DMS79 treated with DMSO at 0.1 percent for 48 hours (cell line): ENCODE results near the gene ME3.
A peak's percentile ranks its signal among the peaks of the same experiment; 100 is the strongest.

Experiments used
- DNase-seq: peaks from one replicate; lab custom pipeline; 2025; lab: John Stamatoyannopoulos, UW

Gene ME3

GRCh38 chr11:86672007-86672621 lies at the start of gene ME3:
TSS of gene ME3 (minus strand) at chr11:86672616.
- DNase-seq = peak; percentile 77

DNA sequence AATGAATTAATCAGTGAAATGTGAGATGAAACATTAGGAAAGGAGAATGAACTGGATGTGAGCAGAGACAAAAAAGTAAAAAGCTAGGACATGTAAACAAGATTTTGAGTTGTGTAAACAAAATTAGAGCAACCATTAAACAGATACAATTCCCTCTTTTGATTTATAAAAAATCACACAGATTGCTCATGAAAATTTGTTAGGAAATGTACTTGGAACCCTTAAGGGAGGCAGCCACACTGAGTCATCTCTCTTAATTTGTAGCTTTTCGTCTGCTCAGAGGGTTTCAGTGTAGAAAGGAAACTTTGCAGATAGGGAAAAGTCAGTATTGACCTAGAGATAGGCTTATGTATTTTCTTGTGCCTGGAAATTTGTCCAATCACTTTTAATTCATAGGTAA lies 49.6 kb upstream of the ME3 start:
- DNase-seq = no peak

GRCh38 chr11:86720546-86720945 lies 48.1 kb upstream of the ME3 start:
- no peak for DNase-seq

- no peak for DNase-seq
These were observed 47.5 kb upstream of the ME3 start for GRCh38 chr11:86719781-86720463.

GRCh38 chr11:86718999-86719398 lies 46.6 kb upstream of the ME3 start:
- DNase-seq = no peak

- DNase-seq = no peak
These were observed 46.1 kb upstream of the ME3 start for GRCh38 chr11:86718521-86718920.

DNA sequence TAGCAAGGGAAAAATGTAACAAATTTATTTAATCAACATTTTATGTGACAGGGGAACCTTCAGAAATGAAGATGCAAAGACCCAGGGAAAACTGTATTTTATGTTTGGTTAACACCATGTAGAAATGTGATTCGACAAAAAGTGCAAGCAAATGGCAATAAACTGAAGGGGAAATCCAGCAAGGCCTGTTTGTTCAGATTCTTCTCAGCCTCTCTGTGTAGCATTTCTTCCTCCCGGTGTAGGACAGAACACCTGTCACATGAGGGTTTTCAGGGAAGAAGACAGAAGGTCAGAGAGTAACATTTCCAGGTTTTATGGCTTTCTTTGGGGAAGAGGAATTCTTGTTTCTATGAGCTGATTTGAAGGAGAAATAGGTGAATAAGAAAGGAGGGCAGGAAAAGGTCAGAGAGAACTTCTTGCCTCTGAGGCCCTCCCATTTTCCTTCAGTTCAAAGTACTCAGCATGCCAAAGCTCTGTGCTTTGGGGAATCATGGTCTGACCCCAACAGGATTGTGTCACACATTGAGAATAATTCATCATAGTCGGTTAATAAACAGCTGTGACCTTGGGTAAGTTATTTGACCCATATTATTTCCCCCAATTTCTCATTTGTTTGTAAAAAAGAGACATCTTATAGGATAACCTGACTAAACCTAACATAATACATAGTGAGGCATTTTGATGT lies 45.5 kb upstream of the ME3 start:
- no peak for DNase-seq

- DNase-seq = no peak
These were observed 43.2 kb upstream of the ME3 start for GRCh38 chr11:86715611-86716010.

DNA sequence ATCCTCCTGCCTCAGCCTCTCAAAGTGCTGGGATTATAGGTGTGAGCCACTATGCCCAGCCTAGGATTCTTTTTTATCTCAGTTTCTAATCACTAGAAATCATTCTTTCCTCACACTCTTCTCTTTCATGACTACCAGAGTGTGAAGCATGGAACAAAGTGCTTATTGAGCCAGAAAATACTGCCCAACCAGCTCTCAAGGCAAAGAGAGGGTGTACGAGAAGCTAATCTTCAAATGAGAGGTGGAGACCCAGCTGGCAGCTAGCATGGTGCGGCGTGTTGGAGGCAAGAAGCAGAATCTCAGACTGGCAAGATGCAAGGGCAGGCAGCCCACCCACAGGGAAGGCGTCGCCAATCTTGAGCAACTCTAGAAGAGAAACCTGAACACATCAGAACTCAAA lies 41.1 kb upstream of the ME3 start:
- no peak for DNase-seq

DNA sequence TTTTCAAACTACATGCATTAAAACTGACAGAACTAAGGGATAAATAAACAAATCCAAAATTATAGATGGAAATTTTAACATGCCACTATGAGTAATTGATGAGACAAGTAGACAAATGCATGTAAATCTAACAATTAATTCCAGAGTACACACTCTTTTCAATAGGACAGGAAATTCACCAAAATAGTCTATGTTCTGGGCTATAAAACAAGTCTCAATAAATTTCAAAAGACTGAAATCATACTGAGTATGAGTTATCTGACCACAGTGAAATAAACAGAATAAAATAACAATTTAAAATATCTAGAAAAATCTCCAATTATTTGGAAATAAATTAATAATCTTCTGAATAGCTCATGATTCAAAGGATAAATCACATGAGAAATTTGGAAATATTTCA lies 38.5 kb upstream of the ME3 start:
- no peak for DNase-seq

DNA sequence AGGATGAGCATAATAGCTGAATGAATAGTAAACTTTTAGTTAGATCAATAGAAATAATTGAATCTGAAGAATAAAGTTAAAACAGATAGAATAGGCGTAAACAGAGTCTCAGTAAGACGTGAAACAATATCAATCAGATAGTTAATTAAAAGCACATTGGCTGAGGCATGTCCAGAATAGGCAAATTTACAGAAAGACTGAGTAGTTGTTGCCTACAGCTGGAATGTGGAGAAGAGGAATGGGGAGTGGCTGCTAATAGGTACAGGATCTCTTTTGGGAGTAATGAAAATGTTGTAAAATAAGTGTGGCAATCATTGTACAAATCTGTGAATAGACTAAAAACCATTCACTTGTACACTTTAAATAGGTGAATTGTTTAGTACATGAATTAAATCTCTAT lies 36.3 kb upstream of the ME3 start:
- DNase-seq = no peak

GRCh38 chr11:86706338-86707131 lies 34.1 kb upstream of the ME3 start:
- no peak for DNase-seq

DNA sequence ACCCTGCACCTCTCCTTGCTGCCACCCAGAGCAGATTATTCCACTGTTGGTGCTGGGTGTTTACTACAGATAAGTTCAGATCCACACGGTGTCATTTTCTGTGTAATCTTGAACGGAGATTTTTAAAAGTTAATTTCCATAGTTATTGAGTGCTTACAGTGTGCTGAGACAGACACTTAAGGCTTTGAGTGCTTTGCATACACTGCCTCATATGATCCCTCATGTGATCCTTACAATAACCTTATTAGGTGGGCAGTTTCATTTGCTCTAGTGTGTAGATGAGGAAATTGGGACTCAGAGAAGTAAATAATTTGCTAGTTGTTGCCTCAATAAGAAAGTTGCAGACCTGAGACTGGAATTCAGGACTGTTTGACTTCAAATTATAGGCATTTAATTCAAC lies 32.3 kb upstream of the ME3 start:
- DNase-seq = no peak

DNA sequence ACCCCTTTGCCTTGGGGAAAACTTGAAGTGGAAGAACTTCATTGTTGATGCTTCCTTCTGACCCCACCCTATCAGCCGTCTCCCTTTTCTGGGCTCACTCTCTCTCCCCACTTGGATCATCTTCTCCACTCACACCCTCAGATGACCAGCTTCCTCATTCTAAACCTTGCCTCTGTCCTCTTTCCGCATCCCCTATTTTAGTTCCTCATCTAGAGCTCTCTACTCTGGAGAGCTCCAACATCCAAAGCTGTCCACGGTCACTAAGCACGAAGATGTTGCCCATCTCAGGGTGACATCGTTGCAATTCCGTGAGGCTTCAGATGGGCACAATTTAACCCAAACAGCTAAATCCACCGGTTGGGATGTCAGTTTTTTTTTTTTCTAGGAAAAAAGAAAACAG lies 31.6 kb upstream of the ME3 start:
- no peak for DNase-seq

DNA sequence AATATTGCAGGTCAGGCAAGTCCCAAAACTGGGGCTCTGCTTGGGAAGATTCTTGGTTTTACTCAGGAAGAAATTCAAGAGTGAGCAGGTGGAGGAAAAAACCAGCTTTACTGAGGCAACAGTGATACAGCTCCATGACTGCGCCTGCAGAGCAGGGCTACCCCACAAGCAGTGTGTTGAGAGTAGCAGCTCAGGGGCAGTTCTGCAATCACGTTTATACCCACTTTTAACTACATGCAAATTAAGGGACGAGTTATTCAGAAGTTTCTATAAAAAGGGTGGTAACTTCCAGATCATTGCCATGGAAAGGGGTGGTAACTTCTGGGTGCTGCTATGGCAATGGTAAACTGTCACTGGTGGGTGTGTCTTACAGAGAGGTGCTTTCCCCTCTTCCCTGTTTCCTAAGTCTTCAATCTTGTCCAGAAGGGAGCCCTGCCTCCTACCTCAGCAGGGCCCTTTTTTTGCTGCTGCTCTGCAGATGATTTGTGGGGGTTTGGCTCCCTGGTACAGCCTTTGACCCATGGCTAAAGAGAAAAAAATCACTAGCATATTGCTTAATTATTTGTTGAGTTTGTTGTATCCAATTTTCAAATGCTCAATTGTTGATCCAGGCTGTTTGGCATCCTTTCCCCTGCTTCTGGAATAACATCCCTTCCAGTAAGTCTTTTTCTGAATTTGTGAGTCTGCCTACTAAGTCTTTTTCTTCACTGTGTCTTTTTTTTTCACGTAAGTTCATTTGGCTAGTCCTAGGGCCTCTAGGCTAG lies 30.0 kb upstream of the ME3 start:
- no peak for DNase-seq

DNA sequence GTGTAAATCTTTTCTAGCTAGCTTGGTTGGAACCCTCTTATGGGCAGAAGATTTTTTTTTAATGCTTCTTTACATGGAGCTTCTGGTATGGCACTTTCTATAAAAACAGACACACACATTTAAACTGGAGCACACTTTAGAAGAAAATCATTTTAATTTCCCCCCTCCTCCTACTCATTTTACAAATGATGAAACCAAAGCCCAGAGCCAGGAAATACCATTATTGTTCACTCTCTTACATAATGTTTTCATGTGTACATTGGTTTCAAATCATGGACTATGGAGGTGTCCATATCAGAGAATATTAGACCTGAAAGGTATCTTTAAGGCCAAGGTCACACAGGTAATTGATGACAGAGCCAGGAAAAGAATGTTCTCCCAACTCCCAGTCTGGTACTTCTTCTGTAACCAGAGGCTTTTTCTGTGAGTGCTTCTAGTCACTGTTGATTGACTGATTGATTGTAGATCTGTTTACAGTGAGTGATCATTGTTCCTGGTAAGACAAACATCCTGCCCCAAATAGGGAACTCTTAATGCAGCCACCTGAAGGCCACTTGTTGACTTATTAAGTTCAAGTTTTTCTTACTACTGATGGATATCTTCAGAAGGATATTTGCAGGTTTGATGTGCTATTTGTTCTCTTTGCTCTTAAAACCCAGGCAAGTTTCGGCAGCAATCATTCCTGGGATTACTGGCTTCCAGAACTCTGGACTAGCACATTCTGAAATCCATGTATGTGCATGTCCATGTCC lies 26.8 kb upstream of the ME3 start:
- no peak for DNase-seq

DNA sequence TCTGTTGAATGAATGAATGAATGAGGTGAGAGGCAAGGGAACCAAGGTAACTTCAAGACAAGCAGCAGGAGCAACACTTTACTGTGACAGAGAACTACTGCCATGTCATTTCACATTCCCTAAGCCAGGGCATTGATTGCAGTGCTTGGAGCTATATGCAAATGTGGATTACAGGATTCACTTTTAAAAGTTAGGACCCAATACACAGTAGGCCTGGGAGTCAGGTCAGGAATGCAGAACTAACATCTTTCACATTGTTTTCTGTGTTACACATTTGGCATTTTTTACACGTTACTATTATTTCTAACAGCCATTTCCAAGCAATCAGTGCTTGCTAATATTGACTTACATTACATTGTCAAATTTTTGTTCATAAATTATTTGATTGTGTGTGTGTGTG lies 26.2 kb upstream of the ME3 start:
- no peak for DNase-seq

GRCh38 chr11:86696451-86696850 lies 24.0 kb upstream of the ME3 start:
- DNase-seq = no peak

- DNase-seq = no peak
These were observed 23.6 kb upstream of the ME3 start for GRCh38 chr11:86696004-86696403.

GRCh38 chr11:86695373-86695772 lies 23.0 kb upstream of the ME3 start:
- DNase-seq = no peak

DNA sequence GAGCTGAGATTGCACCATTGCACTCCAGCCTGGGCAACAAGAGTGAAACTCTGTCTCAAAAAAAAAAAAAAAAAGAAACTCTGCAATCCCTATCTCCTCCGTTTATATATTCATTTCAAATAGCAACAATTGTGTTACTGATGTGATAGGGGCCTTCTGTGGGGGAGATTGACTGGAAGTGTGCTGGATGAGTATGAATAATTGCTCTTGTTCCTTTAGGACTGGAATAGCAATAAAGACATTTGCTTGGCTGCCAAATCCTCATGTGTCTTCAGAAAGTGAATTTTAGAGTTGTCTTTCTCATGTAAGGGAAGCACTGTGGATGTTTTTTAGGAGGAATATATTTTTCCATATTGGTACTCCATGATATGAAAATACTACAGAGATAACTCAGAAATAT lies 21.1 kb upstream of the ME3 start:
- DNase-seq = no peak
